ENCODE measurements around the gene INF2.
"Not testable (repeated sequence)": the region's sequence is repeated elsewhere in the genome, so short reads cannot be mapped to it uniquely, and the experiment has no call there.

INF2 gene

DNA sequence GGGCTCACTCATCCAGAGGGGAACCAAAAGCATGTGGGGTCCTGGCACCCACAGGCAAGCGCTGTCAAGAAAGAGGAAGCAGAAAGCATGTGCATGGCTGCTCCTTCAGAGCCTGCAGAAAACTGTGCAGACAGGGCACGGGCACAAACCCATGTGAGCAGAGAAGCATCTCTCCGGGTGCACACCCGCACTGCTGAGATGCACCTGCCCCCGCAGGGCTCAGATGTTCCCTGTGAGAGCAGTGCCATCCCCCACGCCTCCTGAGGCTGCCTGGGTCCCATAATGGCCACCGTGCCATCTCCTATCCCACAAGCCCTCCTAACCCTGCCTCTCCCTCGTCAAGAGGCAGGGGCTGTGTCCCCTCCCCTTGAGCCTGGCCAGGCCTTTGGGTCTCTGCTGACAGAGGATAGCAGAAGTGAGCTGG is 32.3 kb upstream of the INF2 start:
- DNase-seq (ENCODE audit: low read depth): no peak

DNA sequence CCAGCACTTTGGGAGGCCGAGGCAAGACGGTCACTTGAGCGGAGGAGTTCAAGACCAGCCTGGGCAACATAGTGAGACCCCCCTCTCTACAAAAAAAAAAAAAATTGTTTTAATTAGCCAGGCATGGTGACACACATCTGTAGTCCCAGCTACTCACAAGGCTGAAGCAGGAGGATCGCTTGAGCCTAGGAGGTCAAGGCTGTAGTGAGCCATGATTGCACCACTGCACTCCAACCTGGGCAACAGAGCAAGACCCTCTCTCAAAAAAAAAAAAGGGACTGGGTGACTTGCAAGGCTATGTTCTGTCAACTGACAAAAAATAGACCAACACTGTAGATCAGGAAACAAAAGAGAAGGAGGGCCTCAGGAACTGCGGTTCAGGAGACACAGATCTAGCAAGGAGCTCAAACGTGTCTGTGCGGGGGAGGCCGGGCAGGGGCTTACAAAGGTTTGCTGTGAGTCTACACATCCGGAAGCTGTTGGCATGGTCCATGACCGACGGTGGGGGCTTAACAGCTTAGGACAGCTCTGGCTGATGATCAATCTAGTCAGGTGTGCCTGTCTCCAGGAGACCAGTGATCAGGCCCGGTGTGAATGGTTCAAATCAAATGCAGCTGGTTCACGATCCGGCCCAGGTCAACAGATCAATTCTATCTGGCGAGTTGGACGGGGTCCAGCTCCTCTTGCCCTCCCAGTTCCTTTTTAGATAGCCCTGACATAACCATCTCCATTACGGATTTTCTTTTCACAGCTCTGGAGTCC is 31.7 kb upstream of the INF2 start:
- no peak for DNase-seq (ENCODE audit: low read depth)

DNA sequence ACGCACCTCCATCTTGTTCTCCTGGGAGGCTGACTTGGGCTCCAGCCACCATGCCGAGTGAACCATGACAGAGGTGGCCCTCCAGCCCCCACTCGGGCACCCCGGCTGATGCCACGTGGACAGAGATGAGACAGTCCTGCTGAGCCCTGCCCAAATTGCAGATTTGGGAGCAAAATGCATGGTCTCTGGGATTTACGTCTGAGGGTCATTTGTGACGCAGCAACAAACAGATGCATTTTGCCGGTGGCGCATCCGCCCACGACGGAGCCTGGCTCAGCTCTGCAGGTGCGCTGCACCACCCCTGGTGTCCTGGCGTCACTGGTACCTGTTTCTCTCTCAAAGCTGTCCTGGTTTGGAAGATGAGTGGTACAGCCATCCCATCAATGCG is 31.1 kb upstream of the INF2 start:
- no peak for DNase-seq (ENCODE audit: low read depth)

DNA sequence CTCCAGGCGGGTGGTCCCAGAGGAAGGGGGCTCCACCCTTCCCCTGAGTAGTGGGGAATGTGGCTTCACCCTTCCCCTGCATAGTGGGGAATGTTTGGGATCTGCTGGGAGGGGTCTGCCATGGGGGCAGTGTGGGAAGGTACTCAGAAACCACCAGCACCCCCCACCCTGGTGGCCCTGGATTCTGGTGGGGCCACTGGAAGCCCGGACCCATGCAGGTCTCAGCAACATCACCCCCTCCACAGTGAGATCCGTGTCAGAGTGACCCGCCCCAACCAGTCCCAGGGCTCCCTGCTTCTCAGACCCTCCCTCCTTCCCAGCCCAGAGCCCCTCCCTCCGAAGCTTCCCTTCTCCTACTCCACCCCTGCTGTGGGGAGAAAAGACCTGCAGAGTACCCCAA is 30.3 kb upstream of the INF2 start:
- no peak for DNase-seq (ENCODE audit: low read depth)

DNA sequence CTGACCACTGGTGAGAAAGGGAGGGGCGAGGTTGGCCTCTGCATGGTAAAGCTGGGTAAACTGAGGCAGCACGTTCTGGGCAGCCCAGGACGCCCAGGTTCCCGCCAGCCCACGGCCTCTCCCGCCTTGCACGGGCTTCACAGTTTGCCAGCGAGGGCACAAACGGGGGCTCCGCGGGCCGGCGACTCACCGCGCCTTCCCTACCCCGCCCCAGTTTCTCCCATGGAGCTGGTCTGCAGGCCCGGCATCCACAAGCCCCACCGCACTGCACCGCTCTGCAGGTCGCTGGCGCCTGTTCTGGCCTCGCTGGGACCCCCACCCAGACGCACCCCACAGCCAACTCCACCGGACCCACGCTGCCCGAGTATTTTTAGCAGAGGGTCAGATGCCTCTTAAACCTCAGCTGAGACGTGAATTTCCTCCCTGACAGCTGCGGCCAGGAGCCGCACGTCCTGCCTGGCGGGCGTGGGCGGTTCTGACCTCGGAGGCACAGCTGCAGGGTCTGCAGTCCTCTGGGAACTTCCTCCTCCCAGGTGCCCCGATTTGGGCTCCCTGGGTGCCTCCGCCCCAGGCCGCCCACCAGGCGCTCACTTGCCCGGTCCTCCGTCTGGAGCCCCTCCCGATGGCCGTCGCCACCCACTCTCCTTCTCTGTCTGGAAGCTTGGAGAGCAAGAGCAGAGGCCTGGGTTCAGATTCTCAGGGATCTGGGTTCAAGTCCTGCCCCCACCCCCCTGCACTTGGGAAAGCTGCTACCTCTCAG is 29.5 kb upstream of the INF2 start:
- no peak for DNase-seq (ENCODE audit: low read depth)

DNA sequence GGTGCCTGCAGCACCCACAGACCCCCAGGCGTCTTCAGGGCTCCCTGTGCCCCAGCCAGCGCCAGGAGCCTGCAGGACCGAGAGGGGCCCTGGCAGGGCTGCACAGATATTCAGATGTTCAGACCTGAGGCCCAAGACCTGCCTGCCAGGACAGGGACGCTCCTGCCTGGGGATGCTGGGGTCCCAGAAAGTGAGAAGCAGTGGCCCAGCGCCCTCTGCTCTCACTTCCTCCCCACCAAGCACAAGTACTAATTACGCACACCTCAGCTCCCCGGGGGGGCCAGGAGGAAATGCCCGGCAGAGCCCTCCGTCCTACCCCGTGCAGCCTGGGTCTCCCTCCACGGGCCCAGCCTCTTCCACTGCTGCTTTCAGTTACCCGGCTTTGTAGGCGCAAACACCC is 28.8 kb upstream of the INF2 start:
- DNase-seq (ENCODE audit: low read depth): no peak

DNA sequence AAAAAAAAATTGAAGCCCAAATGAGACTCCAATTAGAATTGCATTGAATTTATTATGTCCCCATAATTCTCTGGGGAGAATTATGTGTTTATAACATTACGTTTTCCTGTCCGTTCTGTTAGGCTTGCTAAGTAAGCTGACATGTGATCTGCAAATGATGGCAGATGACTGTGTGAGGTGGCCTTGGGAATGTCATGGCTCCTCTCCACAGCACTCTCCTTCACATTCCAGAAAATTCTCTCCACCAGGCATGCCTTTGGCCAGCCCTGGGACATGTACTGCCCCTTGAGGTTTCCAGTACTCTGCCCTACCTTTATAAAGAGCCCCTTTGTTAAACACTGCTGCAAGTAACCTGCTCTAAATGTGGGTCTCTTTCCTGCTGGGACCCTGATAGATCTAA is 28.3 kb upstream of the INF2 start:
- no peak for DNase-seq (ENCODE audit: low read depth)

DNA sequence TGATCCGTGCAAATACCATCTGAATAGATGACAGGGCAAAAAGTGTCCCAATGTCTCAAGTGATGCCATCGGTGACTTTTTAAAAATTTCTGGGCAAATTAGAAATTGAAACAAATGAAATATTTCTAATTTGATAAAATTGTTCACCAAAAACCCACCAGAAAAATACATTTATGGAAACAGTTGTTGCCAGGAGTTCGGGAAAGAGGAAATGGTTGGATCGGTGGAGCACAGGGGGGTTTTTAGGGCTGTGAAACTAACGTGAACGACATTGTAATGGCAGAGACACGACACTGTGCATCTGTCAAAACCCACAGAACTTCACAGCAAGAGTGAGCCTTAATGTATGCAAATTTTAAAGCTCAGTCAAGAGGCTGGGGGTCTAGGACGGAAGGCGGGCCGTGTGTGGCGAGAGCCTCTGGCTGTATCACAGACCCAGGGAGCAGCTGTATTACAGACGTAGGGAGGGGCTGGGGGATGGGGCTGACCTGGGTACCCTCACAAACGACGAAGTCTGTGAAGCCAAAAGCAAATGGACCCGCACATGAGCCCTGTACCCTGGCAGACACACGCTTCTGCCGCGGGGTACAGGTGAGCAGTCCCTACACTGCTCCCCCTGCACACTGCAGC is 27.8 kb upstream of the INF2 start:
- DNase-seq (ENCODE audit: low read depth): not testable (repeated sequence)

DNA sequence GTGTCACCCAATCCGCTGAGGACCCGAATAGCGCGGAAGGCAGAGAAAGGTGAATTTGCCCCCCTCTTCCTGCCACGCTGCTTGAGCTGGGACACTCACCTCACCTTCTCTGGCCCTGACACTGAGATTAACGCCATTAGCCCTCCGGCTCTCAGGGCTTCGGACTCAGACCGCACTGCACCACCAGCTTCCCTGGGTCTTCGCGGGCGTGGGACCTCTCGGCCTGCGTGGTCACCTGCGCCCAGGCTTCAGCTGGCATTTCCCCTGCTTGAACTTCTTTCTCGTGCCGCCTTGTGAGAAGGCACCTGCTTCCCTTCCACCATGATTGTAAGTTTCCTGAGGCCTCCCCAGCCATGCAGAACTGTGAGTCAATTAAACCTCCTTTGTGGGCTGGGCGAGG is 26.9 kb upstream of the INF2 start:
- not testable (repeated sequence) for DNase-seq (ENCODE audit: low read depth)

DNA sequence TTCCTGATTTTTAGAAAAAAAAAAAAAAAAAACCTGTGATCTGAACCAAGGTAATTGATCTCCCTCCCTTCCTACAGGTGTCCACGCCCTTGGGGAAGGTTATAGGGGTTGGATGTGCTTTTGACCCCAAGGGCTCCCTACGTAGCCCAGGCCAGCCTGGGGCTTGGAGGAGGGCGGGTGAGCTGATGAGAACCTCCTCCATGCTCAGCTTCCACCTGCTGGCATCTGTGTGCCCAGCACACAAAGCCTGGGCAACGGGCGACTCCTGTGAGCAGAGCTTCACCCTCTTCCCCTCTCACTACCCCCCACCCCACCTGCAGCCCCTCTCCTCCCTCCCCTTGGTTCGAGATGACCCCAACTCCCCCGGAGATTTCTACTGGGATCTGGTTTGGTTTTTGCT is 25.3 kb upstream of the INF2 start:
- no peak for DNase-seq (ENCODE audit: low read depth)

DNA sequence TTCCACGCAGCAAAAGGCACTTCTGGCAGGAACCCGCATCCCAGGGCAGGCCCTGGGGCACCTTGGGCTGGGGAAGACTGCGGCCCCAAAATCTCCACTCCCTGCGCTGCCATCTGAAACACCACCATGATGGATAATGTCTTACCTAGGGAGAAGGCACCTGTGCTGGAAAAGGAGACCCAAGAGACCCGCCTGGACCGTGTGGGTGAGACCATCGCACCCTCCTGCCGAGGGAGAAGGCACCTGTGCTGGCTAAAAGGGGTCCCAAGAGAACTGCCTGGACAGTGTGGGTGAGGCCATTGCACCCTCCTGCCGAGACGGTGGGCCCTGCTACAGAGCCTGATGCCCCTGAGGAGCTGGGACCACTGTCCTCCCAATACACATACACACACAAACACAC is 24.8 kb upstream of the INF2 start:
- no peak for DNase-seq (ENCODE audit: low read depth)

DNA sequence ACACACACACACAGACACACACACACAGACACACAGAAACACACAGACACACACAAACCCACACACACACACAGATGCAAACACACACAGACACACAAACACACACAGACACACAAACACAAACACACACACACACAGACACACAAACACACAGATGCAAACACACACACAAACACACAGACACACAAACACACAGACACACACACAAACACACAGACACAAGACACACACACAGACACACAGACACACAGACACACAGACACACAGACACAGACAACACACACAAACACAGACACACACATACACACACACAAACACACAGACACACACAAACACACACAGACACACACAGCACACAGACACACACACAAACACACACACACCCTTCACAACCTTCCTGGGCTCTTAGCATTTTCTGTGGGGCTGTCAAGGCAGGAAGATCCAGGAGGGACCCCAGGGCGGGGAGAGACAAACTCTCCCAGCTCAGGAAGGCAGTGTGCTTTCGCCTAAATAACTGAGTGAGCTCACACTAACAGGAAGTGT is 24.2 kb upstream of the INF2 start:
- no peak for DNase-seq (ENCODE audit: low read depth)

DNA sequence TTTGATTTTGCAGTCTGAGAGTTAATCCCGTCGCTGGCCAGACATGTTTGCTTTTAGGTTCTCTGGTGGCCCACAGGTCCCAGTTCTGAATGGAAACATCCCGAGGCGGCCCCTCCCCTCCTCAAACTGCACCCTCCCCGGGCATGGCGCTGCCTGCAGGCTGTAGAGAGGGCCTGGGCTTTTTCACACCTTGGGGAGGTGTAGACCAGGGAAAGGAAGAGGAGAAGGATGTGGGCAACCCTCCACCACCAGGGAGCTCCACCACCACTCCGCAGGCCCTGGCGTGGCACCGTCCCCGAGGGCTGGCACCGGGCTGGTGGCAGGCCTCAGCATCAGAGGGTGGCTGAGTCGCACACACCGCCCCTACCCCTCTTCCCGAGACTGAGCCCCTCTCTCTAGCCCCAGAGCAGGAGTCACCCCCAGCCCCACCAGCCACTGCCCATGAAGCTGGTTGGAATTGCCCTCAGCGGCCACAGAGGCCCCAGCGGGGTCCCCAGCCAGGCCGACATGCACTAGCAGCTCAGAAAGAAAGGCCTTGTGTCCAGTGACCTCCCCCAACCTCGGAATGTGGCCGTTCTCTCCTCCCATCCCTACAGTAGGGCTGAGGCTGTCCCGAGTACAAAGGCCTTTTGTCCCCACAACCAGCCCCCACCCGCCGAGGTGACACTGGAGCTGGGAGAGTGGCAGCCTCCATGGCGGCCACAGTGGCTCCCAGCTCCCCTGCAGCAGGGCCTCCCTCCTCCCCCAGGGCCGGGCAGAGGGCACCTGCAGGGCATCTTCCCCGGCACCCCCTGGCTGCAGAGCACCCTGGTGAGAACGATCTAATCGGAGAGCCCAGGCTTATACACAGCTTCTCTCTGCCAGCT is 23.5 kb upstream of the INF2 start:
- no peak for DNase-seq (ENCODE audit: low read depth)

DNA sequence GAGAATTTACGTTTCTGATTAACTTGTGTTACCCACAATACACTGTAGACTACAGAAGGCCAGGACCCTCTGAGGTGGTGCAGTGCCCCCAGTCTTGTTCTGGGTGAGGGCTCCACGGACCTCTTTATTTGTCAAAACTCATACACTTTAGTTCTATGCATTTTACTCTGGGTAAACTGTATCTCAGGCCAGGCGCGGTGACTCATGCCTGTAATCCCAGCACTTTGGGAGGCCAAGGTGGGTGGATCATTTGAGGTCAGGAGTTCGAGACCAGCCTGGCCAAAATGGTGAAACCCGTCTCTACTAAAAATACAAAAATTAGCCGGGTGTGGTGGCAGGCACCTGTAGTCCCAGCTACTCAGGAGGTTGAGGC is 22.9 kb upstream of the INF2 start:
- not testable (repeated sequence) for DNase-seq (ENCODE audit: low read depth)

DNA sequence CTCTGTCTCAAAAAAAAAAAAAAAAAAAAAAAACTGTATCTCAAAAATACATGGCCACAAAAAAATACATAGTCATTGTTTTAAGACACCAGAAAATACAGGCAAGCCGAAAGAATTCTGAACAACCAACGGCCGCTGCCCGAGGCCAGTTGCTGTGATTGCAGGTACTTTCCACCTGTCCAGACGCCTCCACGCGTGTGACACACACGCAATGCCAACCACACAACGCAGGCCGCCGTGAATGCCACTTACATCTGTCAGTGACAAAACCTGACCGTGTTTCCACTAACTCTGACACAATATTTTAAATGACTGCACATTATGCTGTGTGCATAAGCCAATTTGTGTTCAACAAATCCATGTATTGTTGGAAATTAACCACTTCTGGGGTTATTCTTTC is 22.4 kb upstream of the INF2 start:
- no peak for DNase-seq (ENCODE audit: low read depth)

DNA sequence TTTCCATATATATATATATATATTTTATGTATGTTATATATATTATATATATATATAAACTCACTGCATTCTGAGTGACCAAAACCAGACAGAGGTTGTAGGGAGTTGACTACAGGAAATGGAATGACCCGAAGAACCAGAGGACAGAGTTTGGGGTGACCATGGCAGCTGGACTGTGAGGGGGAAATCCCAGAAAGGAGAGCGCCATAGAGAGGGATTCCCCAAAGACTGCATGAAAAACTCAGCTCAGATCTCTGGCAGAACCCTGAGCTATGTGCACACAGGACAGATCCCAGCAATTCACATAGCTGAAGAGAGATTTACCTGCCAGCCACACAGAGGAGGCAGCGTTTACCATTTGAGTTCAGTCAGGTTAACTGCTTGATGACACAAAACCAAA is 19.7 kb upstream of the INF2 start:
- no peak for DNase-seq (ENCODE audit: low read depth)

DNA sequence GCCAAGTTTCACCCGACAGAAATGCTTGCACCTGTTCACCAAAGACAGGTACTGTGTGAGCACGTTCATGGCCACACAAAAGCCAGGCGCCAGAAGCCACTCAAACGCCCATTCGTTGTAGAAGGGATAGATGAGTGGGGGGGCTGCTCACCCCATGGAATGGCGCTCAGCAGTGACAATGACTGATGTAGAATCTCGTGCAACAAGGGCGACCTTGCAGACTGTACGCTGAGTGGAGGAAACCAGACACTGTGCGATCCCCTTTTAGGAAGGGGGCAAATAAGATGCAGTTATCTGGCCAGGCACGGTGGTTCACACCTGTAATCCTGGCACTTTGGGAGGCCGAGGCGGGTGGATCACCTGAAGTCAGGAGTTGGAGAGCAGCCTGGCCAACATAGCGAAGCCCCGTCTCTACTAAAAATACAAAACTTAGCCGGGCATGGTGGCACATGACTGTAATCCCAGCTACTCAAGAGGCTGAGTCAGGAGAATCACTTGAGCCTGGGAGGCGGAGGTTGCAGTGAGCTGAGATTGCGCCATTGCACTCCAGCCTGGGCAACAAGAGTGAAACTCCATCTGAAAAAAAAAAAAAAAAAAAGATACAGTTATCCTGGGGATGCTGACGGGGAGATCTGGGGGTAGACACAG is 18.0 kb upstream of the INF2 start:
- DNase-seq (ENCODE audit: low read depth): not testable (repeated sequence)

DNA sequence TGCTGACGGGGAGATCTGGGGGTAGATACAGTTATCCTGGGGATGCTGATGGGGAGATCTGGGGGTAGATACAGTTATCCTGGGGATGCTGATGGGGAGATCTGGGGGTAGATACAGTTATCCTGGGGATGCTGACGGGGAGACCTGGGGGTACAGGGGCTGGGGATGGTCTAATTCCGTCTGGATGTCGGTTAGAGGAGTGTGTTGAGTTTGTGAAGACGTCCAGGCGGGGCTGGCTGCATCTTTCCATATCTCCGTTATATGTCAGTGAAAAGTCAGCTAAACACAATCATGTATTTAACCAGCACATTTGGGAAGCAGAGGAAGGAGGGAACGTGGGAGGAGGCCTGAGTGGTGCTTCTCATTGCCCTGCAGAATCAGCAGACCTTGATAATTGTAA is 17.3 kb upstream of the INF2 start:
- not testable (repeated sequence) for DNase-seq (ENCODE audit: low read depth)

DNA sequence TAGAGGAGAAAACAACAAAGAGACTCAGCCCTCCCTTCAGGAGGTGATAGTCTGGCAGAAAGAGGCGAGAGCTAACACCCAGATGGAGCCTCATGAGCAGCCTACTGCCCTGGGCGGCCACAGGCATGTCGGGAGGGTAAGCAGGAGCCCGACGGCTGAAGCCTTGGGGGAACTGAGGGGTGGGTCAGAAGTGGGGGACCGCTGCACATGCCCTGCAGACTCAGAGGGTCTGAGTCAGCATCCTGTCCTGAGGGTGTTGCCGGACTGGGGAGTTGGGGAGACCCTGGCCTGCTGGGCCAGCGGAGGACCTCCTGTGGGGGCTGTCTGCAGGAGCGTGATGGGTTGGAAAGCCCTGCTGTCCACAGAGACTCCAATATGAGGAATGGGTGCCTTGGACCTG is 15.9 kb upstream of the INF2 start:
- no peak for DNase-seq (ENCODE audit: low read depth)

DNA sequence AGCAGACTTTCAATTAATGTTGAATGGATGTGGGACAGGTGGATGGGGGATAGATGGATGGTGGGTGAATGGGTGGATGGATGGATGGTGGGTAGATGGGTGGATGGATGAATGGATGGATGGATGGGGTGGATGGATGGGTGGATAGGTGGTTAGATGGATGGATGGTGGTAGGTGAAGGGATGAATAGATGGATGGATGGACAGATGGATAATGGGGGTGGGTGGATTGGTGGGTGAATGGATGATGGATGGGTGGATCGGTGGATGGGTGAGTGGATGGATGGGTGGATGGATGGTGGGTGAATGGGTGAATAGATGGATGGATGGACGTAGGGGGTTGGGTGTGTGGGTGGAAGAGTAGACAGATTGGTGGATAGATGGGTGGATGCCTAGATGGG is 14.0 kb upstream of the INF2 start:
- DNase-seq (ENCODE audit: low read depth): no peak

DNA sequence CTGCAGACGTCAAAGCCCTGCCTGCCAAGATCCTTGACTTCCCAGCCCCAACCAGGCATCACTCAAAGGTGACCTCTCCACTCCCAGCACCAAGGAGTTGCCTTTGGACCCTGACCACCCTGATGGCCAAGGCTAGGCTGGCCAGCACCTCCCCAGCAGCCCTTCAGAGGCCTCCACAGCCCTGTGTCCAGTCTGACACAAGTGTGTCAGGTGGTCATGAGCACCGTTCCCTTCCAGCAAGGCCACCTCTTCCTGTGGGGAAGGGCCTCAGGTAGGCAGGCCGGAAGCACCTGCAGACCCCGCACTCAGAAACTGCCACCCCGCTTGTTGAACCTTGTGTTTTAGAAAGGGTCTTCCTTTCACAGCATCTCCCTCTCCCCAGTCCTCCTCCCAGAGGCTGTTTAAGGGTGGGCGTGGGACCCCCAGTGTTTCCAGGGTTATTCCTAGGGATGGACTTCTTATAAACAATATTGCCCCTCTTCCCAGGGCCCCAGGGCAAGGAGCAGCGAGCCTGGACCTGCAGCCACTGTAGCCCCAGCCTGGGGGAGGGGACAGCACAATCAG is 13.2 kb upstream of the INF2 start:
- DNase-seq (ENCODE audit: low read depth): no peak

All from fibroblast of the conjunctiva (primary cell).